H9 (cell line): Measurements from ENCODE around the gene PROCR. TPM values are rescaled to one million over a fixed set of nuclear protein-coding genes. Genes with fewer than 3 reads are reported as not detected.
"Not testable (repeated sequence)": the region's sequence is repeated elsewhere in the genome, so short reads cannot be mapped to it uniquely, and the experiment has no call there.

Source experiments
- DNase-seq: peaks from one replicate; pipeline ENCODE4 v3.0.0-alpha.2; 2017
- H2AFZ ChIP-seq: one replicate; pipeline ENCODE4 v1.6.1; 2013; ENCODE audit warnings: mild to moderate bottlenecking, low read length, control low read depth, moderate library complexity
- H2AK5ac ChIP-seq: 2 replicates; pipeline ENCODE4 v1.6.1; 2013; ENCODE audit warnings: low read length, control low read depth, mixed read lengths; ENCODE audit not compliant: insufficient read length
- H2BK120ac ChIP-seq: one replicate; pipeline ENCODE4 v1.6.1; 2013; ENCODE audit warnings: low read depth, mild to moderate bottlenecking, low read length, control low read depth, inconsistent platforms; ENCODE audit not compliant: poor library complexity, severe bottlenecking
- H2BK12ac ChIP-seq: 2 replicates; pipeline ENCODE4 v1.6.1; 2013; ENCODE audit warnings: low read length, control low read depth, mixed read lengths, low read depth; ENCODE audit not compliant: insufficient read length
- H2BK15ac ChIP-seq: 2 replicates; pipeline ENCODE4 v1.6.1; 2013; ENCODE audit warnings: low read depth, low read length, control low read depth
- H2BK20ac ChIP-seq: one replicate; pipeline ENCODE4 v1.6.1; 2013; ENCODE audit warnings: low read depth, mild to moderate bottlenecking, low read length, control low read depth, inconsistent platforms; ENCODE audit not compliant: poor library complexity, severe bottlenecking
- H2BK5ac ChIP-seq: 2 replicates; pipeline ENCODE4 v1.6.1; 2013; ENCODE audit warnings: low read length, control low read depth, mixed read lengths; ENCODE audit not compliant: insufficient read length
- H3K14ac ChIP-seq: 2 replicates; pipeline ENCODE4 v1.6.1; 2013; ENCODE audit warnings: low read length, control low read depth; ENCODE audit not compliant: insufficient read depth
- H3K18ac ChIP-seq: 2 replicates; pipeline ENCODE4 v1.6.1; 2013; ENCODE audit warnings: low read depth, mild to moderate bottlenecking, mixed read lengths, low read length, control low read depth; ENCODE audit not compliant: insufficient read length
- H3K23ac ChIP-seq: 2 replicates; pipeline ENCODE4 v1.6.1; 2013; ENCODE audit warnings: low read length, control low read depth, mixed read lengths, low read depth; ENCODE audit not compliant: insufficient read length
- H3K23me2 ChIP-seq: 2 replicates; pipeline ENCODE4 v1.6.1; 2013; ENCODE audit warnings: low read depth, mild to moderate bottlenecking, mixed read lengths, low read length, control low read depth; ENCODE audit not compliant: insufficient read length, poor library complexity, severe bottlenecking
- H3K27ac ChIP-seq: 2 replicates; pipeline ENCODE4 v1.5.1; 2013; ENCODE audit warnings: low read length, control low read depth, mixed read lengths, low read depth; ENCODE audit not compliant: insufficient read length
- H3K27me3 ChIP-seq: 2 replicates; pipeline ENCODE4 v1.6.1; 2013; ENCODE audit warnings: low read length, control low read depth, inconsistent platforms; ENCODE audit not compliant: insufficient read depth
- H3K4ac ChIP-seq: 2 replicates; pipeline ENCODE4 v1.6.1; 2013; ENCODE audit warnings: low read depth, mild to moderate bottlenecking, control low read depth, inconsistent platforms, low read length, moderate library complexity
- H3K4me1 ChIP-seq: 2 replicates; pipeline ENCODE4 v1.6.1; 2013; ENCODE audit warnings: low read length, control low read depth, inconsistent platforms; ENCODE audit not compliant: insufficient read depth
- H3K4me2 ChIP-seq: 2 replicates; pipeline ENCODE4 v1.6.1; 2013; ENCODE audit warnings: low read length, control low read depth, mixed read lengths; ENCODE audit not compliant: insufficient read length, insufficient read depth
- H3K56ac ChIP-seq: 2 replicates; pipeline ENCODE4 v1.6.1; 2013; ENCODE audit warnings: low read depth, mild to moderate bottlenecking, mixed read lengths, low read length, control low read depth; ENCODE audit not compliant: insufficient read length
- H3K79me1 ChIP-seq: 2 replicates; pipeline ENCODE4 v1.6.1; 2013; ENCODE audit warnings: low read depth, mild to moderate bottlenecking, moderate library complexity, low read length, control low read depth, inconsistent platforms; ENCODE audit not compliant: insufficient read depth, poor library complexity, severe bottlenecking
- H3K79me2 ChIP-seq: 2 replicates; pipeline ENCODE4 v1.6.1; 2013; ENCODE audit warnings: low read length, control low read depth, inconsistent platforms; ENCODE audit not compliant: insufficient read depth
- H3K9ac ChIP-seq: 2 replicates; pipeline ENCODE4 v1.6.1; 2013; ENCODE audit warnings: low read length, control low read depth, mixed read lengths; ENCODE audit not compliant: insufficient read length; ENCODE audit errors: extremely low read depth
- H3K9me3 ChIP-seq: one replicate; pipeline ENCODE4 v1.6.1; 2013; ENCODE audit warnings: low read depth, low read length, inconsistent platforms; ENCODE audit not compliant: control insufficient read depth
- H3T11ph ChIP-seq: one replicate; pipeline ENCODE4 v1.6.1; 2013; ENCODE audit warnings: mild to moderate bottlenecking, low read length, control low read depth, inconsistent platforms
- H4K20me1 ChIP-seq: one replicate; pipeline ENCODE4 v1.6.1; 2013; ENCODE audit not compliant: control insufficient read depth, insufficient read length, insufficient read depth
- H4K5ac ChIP-seq: 2 replicates; pipeline ENCODE4 v1.6.1; 2013; ENCODE audit warnings: low read depth, mild to moderate bottlenecking, mixed read lengths, low read length, control low read depth; ENCODE audit not compliant: insufficient read length
- H4K8ac ChIP-seq: replicated peaks from 2 replicates; pipeline ENCODE4 v1.6.1; 2013; ENCODE audit warnings: low read length, control low read depth, mixed read lengths, low read depth; ENCODE audit not compliant: insufficient read length
- H4K91ac ChIP-seq: 2 replicates; pipeline ENCODE4 v1.6.1; 2013; ENCODE audit warnings: low read depth, mild to moderate bottlenecking, moderate library complexity, mixed read lengths, low read length, control low read depth; ENCODE audit not compliant: insufficient read length
- H3K27ac Mint-ChIP-seq, 3 experiments: 2 replicates in 2 of 3; 3 replicates in 1 of 3; pipeline ENCODE4 v1.8.0; 2020 to 2021; ENCODE audit warnings: mixed read lengths in 3 of 3, mild to moderate bottlenecking in 1 of 3, moderate library complexity in 1 of 3
- H3K27me3 Mint-ChIP-seq: 2 replicates; pipeline ENCODE4 v1.8.0; 2021; ENCODE audit warnings: low read depth, mild to moderate bottlenecking, moderate library complexity, mixed read lengths
- H3K36me3 Mint-ChIP-seq, 3 experiments: 2 replicates in 2 of 3; 3 replicates in 1 of 3; pipeline ENCODE4 v1.8.0; 2020 to 2021; ENCODE audit warnings: low read depth in 3 of 3, mixed read lengths in 3 of 3; ENCODE audit not compliant: insufficient read depth in 1 of 3
- H3K4me1 Mint-ChIP-seq, 2 experiments: 2 replicates each; pipeline ENCODE4 v1.8.0; 2020; ENCODE audit warnings: mixed read lengths in 2 of 2
- H3K4me3 Mint-ChIP-seq, 2 experiments: 2 replicates in 1 of 2; 3 replicates in 1 of 2; pipeline ENCODE4 v1.8.0; 2020 to 2021; ENCODE audit warnings: mild to moderate bottlenecking in 2 of 2, mixed read lengths in 2 of 2, moderate library complexity in 1 of 2
- H3K9me3 Mint-ChIP-seq, 2 experiments: 2 replicates in 1 of 2; 3 replicates in 1 of 2; pipeline ENCODE4 v1.8.0; 2020; ENCODE audit warnings: mild to moderate bottlenecking in 2 of 2, mixed read lengths in 2 of 2, moderate library complexity in 1 of 2
- WGBS: extraction: QIAGEN DNeasy Blood & Tissue Kit; methylation state at CpG from one replicate; pipeline ENCODE4 v1.1.7; 2013; ENCODE audit warnings: missing lambda C conversion rate, low lambda C conversion rate, mixed read lengths; ENCODE audit not compliant: insufficient read length; ENCODE audit errors: extremely low coverage; 5-methylcytosine and 5-hydroxymethylcytosine counted together
- total RNA-seq: library from RNA; stranded (reverse); gene quantifications from 2 replicates; pipeline ENCODE4 v1.2.1, GENCODE V29; 2021
- TF ChIP-seq, protein P1 (sequence below): fragments of 200-600 bp; sonication (generic); conservative IDR thresholded peaks from 3 replicates; pipeline ENCODE4 v1.8.0; 2021; ENCODE audit warnings: antibody characterized with exemption, mild to moderate bottlenecking

PROCR gene
- total RNA-seq, 1 experiment from 2014 or later, result 6.4 TPM

GRCh38 chr20:35192118-35192872 lies 20.4 kb downstream of the PROCR start:
- no peak overlapping the region for H3K56ac ChIP-seq
- Mint-ChIP-seq H3K27me3 (peaks cover 24% of the 10 kb centered on the region), H3K36me3 (peaks cover 7 to 28% (median 21%) of the 10 kb centered on the region in 3 experiments; a peak in 6 of 7 replicates), H3K9me3 (peaks cover 33 to 40% of the 10 kb centered on the region in 2 experiments), H3K4me3 (no peak overlapping the region), H3K4me1 (peaks cover 28 to 29% of the 10 kb centered on the region in 2 experiments), H3K27ac (peak overlapping the region in 2 of 3 experiments; percentile 1 to 21; a peak in 1 of 7 replicates)
- H3K27me3 ChIP-seq, result no peaks in the 10 kb centered on the region; the same call in 1 of the 2 replicates
- no peak overlapping the region for H2AK5ac ChIP-seq
- no peaks in the 10 kb centered on the region for H3K79me1 ChIP-seq
- H3K23me2 ChIP-seq, result no peaks in the 10 kb centered on the region
- H3K9me3 ChIP-seq, result no peaks in the 10 kb centered on the region
- H3K18ac ChIP-seq, result no peak overlapping the region
- no peaks in the 10 kb centered on the region for H3K79me2 ChIP-seq
- no CpG with 5 or more reads among the region's 9 CpGs for WGBS
- H2AFZ ChIP-seq, result no peak overlapping the region
- H4K91ac ChIP-seq, result no peak overlapping the region
- no peak overlapping the region for H2BK15ac ChIP-seq
- no peak overlapping the region for H4K8ac ChIP-seq
- TF ChIP-seq, protein P1, sequence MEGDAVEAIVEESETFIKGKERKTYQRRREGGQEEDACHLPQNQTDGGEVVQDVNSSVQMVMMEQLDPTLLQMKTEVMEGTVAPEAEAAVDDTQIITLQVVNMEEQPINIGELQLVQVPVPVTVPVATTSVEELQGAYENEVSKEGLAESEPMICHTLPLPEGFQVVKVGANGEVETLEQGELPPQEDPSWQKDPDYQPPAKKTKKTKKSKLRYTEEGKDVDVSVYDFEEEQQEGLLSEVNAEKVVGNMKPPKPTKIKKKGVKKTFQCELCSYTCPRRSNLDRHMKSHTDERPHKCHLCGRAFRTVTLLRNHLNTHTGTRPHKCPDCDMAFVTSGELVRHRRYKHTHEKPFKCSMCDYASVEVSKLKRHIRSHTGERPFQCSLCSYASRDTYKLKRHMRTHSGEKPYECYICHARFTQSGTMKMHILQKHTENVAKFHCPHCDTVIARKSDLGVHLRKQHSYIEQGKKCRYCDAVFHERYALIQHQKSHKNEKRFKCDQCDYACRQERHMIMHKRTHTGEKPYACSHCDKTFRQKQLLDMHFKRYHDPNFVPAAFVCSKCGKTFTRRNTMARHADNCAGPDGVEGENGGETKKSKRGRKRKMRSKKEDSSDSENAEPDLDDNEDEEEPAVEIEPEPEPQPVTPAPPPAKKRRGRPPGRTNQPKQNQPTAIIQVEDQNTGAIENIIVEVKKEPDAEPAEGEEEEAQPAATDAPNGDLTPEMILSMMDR, result no peak
- no peaks in the 10 kb centered on the region for H4K20me1 ChIP-seq
- no peak overlapping the region for H2BK5ac ChIP-seq
- no peak overlapping the region for H3T11ph ChIP-seq
- no peak overlapping the region for H4K5ac ChIP-seq
- H3K4me2 ChIP-seq, result no peak overlapping the region
- no peak overlapping the region for H2BK20ac ChIP-seq
- no peak for DNase-seq
- H2BK12ac ChIP-seq, result no peak overlapping the region
- H3K9ac ChIP-seq, result no peak overlapping the region
- no peak overlapping the region for H3K14ac ChIP-seq
- no peak overlapping the region for H3K23ac ChIP-seq
- no peak overlapping the region for H3K4ac ChIP-seq
- H3K27ac ChIP-seq, result no peak overlapping the region
- no peaks in the 10 kb centered on the region for H3K4me1 ChIP-seq
- H2BK120ac ChIP-seq, result no peak overlapping the region

- not testable (repeated sequence) for H2BK15ac ChIP-seq, H2AFZ ChIP-seq, H2BK20ac ChIP-seq, H3K14ac ChIP-seq, H2AK5ac ChIP-seq, H3K4me1 ChIP-seq, H4K8ac ChIP-seq, H3K27me3 ChIP-seq, H3K27ac Mint-ChIP-seq, H3K79me1 ChIP-seq, H3K18ac ChIP-seq, DNase-seq, H3K4ac ChIP-seq, H4K91ac ChIP-seq, H3K23ac ChIP-seq, H2BK5ac ChIP-seq, H3K9ac ChIP-seq, H3K9me3 ChIP-seq, H4K5ac ChIP-seq, H3K23me2 ChIP-seq, H3K4me3 Mint-ChIP-seq, H2BK120ac ChIP-seq, H3K27ac ChIP-seq, H3T11ph ChIP-seq, H4K20me1 ChIP-seq, H3K56ac ChIP-seq, H2BK12ac ChIP-seq, H3K79me2 ChIP-seq, H3K4me2 ChIP-seq
- Mint-ChIP-seq H3K9me3 (peaks cover 37 to 49% of the 10 kb centered on the region in 2 experiments), H3K36me3 (peaks cover 7 to 32% (median 24%) of the 10 kb centered on the region in 3 experiments; a peak in 6 of 7 replicates), H3K27me3 (peaks cover 26% of the 10 kb centered on the region), H3K4me1 (peaks cover 24 to 26% of the 10 kb centered on the region in 2 experiments)
- no CpG with 5 or more reads among the region's 9 CpGs for WGBS
Measured at GRCh38 chr20:35193031-35193791, 21.3 kb downstream of the PROCR start.
